Hematopoietic multipotent progenitor cell treated with erythropoietin and hydrocortisone succinate and interleukin-3 and kit ligand, for 17 days (in vitro differentiated cells): ENCODE measurements around the gene DYNC1H1.
"Not testable (repeated sequence)": the region's sequence is repeated elsewhere in the genome, so short reads cannot be mapped to it uniquely, and the experiment has no call there.

Source experiments
- DNase-seq: peaks from one replicate; pipeline ENCODE4 v3.0.0-alpha.2; 2015; ENCODE audit warnings: low spot score

DYNC1H1 gene

DNA sequence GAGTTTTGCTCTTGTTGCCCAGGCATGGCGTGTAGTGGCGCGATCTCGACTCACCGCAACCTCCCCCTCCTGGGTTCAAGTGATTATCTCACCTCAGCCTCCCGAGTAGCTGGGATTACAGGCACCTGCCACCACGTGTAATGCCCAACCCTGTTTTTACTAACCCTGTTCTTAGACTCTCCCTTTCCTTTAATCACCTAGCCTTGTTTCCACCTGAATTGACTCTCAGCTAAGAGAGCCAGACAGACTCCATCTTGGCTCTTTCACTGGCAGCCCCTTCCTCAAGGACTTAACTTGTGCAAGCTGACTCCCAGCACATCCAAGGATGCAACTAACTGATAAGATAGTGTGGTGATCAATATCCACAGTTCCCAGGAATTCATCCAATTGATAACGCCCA, 100.2 kb downstream of the DYNC1H1 start:
- not testable (repeated sequence) for DNase-seq

DNA sequence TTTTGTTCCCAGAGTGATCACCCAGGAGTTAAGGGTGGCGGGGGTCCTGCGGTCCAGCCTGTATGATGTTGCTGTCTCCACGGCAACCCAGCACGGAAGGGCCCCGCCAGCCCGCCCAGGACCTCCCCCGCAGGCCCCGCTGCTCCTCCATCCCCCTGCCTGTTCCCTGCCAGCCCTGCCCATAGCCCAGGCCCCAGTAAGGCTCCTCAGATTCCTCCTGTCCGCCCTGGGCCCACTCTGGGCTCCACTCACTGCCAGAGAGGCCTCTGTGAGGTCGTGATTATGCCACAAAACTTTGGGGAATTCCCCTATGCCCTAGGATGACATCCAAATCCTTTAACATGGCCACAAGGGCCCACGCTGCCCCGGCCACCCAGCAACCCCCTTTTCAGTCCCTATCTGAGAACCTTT, 101.7 kb downstream of the DYNC1H1 start:
- no peak for DNase-seq

- no peak for DNase-seq
Measured at GRCh38 chr14:102071283-102071998, 107.1 kb downstream of the DYNC1H1 start.

GRCh38 chr14:102074415-102074964, 110.1 kb downstream of the DYNC1H1 start:
- DNase-seq, result no peak

DNA sequence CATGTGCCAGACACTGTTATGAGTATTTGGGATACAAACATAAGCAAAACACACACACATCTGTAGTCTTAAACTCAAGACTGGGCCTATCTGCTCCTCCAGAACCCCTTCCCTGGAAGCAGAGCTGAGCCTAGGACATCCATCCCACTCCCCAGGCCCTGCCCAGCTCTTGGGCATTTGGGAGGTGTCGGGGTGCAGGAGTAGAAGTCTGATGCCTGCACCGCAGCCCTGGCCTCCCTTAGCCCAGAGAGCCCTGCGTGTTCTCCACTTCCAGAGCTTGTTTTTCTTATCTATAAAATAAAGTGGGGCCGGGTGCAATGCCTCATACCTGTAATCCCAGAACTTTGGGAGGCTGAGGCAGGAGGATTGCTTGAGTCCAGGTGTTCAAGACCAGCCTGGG, 110.8 kb downstream of the DYNC1H1 start:
- no peak for DNase-seq

- DNase-seq, result no peak
Measured at GRCh38 chr14:102077382-102077709, 113.0 kb downstream of the DYNC1H1 start.

DNA sequence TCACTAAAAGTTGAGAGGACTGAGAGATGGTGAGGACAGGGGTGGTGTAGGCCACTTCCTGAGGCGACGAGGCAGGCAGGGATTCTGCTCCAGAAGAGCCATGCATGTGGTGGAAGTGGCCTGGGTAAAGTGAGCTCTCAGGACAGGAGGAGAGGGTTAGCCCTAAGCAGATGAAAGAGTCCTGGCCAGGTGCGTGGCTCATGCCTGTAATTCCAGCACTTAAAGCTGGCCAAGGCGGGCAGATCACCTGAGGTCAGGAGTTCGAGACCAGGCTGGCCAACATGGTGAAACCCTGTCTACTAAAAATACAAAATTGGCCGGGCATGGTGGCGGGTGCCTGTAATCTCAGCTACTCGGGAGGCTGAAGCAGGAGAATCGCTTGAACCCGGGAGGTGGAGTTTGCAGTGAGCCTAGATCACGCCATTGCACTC, 114.0 kb downstream of the DYNC1H1 start:
- not testable (repeated sequence) for DNase-seq

- no peak for DNase-seq
Measured at GRCh38 chr14:102078831-102079699, 114.7 kb downstream of the DYNC1H1 start.

DNA sequence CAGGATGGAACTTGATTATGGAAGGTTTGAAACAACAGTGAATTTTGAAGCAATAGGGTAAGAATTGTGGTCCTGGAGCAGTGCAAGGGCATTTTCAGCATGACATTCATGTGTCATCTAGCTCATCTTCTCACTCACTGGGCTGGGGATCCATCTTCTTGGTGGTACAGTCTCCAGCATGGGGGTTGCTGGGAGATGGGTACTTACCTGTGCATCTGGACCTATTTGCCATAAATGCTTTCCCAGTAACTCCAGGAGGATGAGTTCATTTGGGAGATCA, 115.3 kb downstream of the DYNC1H1 start:
- DNase-seq, result no peak

GRCh38 chr14:102080183-102081080, 116.1 kb downstream of the DYNC1H1 start:
- DNase-seq, result no peak

DNA sequence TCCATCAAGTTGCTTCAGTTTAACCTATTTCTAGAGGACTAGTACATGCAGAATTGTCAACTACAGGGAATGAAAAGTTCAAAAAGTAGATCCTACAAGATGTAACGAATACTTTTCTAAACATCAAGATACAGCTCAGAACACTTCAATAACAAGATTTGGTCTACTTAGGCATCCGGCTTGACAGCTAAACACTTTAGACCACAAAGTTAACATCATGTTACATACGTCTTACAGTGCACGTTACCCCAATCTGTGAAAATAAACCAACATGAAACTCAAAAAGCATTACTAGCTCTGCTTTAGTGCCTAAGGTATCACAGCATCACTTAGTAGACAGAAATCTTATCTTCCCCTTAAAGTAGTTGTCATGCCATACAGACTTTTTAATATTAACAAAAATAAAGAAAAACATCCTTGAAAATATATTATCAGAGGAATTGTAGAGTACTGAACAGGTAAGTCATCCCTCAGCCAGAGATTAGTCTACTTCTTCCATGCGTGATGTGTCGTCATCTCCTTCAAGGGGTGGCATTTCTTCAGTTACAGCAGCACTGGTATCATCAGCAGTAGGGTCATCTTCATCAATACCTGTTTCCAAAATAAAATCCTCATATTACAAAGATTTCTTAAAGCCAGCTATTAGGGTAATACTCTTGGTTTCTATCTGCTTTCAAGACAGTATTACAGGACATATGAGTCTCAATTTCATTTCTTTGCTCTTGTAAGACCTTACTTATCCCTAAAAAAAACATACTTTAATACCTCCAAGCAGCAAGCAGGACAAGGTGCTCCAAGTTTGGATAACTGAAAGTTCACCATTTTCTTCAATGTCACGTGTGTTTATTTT, 117.1 kb downstream of the DYNC1H1 start:
- DNase-seq, result no peak

DNA sequence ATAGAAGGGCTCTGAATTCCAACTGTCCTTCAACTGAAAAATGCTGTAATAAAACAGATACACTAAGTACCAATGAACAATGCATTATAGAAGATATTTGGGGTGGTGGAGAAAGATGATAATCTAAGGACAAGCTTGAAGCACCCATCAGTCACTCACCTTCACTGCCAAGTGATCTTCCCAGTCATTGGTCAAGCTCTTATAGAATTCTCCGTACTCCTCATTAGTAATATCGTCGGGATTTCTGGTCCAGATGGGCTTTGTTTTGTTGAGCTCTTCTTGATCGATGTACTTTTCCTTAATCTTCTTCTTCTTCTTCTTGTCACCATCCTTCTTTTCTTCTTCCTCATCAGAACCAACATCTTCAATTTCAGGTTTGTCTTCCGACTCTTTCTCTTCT, 120.1 kb downstream of the DYNC1H1 start:
- DNase-seq, result peak; percentile 20

GRCh38 chr14:102084931-102085330, 120.6 kb downstream of the DYNC1H1 start:
- DNase-seq, result peak; percentile 24

GRCh38 chr14:102085488-102085887, 121.1 kb downstream of the DYNC1H1 start:
- DNase-seq, result peak; percentile 63

DNA sequence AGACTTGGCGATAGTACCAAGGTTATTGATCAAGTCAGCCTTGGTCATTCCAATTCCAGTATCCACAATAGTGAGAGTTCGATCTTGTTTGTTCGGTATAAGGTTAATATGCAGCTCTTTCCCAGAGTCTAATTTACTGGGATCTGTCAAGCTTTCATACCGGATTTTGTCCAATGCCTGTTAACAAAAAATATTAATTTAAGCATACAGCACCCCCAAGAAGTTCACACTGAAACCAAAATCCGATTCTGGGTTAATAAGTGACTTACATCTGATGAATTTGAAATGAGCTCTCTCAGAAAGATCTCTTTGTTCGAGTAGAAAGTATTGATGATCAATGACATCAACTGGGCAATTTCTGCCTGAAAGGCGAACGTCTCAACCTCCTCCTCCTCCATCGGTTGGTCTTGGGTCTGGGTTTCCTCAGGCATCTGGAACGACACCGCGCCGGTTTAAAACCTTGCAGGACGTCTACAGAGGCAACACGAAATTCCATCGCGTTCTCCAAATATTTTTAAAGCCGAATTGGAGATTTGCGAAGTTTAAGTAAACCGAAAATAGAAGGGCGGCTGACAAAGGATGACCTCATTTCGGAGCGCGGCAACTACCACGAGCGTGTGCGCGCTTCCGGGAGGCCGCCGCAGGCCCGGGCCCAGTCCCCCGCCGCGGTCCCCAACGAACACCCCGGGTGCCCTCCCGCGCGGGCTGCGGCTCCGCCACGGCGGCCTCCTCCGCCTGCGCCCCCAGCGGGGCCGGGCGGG, 121.8 kb downstream of the DYNC1H1 start:
- DNase-seq, result peak; percentile 67

DNA sequence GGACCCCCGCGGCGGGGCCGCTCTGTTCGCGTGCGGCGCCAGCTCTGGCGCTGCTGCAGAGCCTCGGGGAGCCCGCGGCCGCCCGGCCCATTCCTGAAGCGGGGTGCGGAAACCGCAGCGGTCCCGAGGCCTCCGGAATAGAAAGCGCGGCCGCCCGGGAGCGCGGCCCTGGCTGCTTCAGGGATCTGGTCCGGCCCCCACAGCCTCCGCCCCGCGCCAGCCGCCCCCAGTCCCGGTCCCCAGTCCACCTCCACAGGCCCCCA, 122.3 kb downstream of the DYNC1H1 start:
- no peak for DNase-seq

GRCh38 chr14:102086972-102087761, 122.8 kb downstream of the DYNC1H1 start, which contains the start of gene HSP90AA1:
HSP90AA1 (minus strand) TSS chr14:102087044; CDS start chr14:102086378, 666 bp downstream.
- peak; percentile 95 for DNase-seq

DNA sequence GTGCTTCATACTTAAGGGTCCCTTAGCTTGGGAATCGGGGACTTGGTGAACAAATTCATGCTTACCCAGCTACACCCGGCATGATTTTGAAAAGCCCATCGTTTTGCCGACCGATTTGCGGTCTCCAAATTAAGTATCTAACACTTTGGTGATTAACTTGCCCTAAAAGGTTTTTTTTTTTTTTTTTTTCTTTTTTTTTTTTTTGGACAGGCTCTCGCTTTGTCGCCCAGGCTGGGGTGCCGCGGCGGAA, 123.3 kb downstream of the DYNC1H1 start:
- no peak for DNase-seq

DNA sequence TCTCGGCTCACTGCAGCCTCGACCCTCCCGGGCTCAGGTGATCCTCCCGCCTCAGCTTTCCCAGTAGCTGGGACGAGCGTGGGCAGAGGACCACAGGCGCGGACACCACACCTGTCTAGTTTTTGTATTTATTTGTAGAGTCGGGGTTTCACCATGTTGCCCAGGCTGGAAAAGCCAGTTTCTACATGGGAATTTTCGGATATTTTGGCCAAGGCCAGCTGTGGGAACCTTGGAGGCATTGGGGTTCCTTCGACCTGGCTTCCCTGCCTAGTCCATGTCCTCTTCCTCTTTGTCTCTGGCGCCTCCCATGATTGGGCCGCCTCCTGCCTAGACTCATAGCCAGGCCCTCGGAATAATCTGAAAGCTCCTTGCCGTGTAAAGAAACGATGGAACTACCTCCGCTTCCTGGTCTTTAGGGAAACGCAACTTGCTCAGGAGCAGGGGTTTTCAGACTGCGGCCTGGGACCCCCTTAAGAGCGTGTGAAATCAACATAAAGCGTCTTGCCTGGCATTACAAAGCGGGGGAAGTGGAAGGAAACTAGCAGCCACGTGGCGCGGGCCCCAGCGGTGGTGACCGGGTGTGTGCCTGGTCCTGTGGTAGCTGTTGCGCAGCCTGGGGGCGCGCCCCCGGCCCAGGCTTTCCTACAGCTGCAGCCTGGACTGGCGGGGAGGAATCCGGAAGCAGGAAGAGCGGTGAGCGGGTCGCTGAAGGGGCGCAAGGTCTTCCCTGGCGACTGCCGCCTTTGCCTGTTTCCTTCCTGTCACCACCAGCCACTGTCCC, 123.8 kb downstream of the DYNC1H1 start:
- DNase-seq, result no peak
